H1 (cell line): ENCODE measurements around the gene IGF2R. TPM values are rescaled to one million over a fixed set of nuclear protein-coding genes. Genes with fewer than 3 reads are reported as not detected.

Experiments used
- PHF8 ChIP-seq: fragments of 200-600 bp; sonication (generic); conservative IDR thresholded peaks from 2 replicates; pipeline ENCODE4 v1.7.1; 2012; ENCODE audit warnings: low read depth, mild to moderate bottlenecking, inconsistent platforms, low read length, moderate library complexity
- polyA plus RNA-seq, 7 experiments: library from polyadenylated mRNA; depleted of rRNA in 3 of 7; stranded (reverse) in 5 of 7; unstranded in 2 of 7; fragments of >200 nt in 5 of 7; fragments of 200-250 nt in 2 of 7; gene quantifications; 1 replicate in 5 of 7; 2 replicates in 1 of 7; 4 replicates in 1 of 7; pipeline versions ENCODE4 v1.2.1 to v1.2.3, GENCODE V29; 2011 to 2013; ENCODE audit warnings: missing spikeins in 2 of 7, mixed read lengths in 2 of 7
- total RNA-seq: library from RNA; stranded (reverse); fragmentation: NEBNext Ultra II Directional; extraction: Animal tissue kit (Norgen Biotek cat#: 25700); gene quantifications from 2 replicates; pipeline ENCODE4 v1.2.1, GENCODE V29; 2021
- TF ChIP-seq, protein P1 (sequence below): fragments of 300-600 bp; sonication (generic); IDR thresholded peaks from 2 replicates; pipeline ENCODE4 v1.7.1; 2012; ENCODE audit warnings: low read length, moderate library complexity, mild to moderate bottlenecking, inconsistent platforms; ENCODE audit not compliant: insufficient replicate concordance

Gene IGF2R
- total and polyA plus RNA-seq, 2 of the 8 experiments (the other 6 are each of a cell fraction or from before 2014, with no cell fraction given) = 20.6 to 74.1 TPM

DNA sequence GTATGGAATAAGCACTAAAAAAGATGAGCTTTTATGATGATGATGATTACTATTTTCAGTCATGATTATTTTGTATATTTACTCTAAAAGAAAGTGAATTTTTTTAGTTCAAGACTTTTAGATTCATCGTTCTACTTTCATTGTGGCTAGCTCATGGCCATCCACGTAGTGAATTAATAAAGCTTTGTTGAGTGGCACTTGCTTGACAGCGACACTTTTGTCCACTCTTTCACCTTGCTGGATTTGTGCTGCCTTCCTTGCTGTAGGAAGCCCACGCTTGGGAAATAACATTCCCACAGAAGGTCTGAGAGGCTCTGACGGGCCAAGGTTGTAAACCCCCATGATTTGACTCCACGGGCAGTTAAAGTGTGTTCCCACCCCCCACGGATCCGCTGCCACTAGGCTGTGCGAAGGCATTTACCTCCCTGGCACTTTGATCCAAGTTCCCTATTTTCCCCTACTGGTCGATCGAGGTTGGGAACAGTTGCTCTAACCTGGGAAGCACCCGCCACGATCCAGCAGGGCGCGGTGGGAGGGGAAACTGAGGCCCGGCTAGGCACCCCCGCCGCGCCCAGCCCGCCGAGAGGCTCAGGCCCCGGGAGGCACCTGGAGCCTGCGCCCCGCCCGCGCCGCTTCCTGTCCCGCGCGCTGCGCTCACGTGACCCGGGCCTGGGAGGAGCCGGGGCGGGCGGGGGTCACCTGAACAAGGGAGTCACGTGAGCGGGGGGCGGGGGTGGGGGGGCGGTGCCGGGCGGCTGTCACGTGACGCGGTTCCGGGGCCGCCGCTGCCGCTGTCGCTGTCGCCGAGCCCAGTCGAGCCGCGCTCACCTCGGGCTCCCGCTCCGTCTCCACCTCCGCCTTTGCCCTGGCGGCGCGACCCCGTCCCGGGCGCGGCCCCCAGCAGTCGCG is at the start of gene IGF2R (continued):
- TF ChIP-seq, protein P1, sequence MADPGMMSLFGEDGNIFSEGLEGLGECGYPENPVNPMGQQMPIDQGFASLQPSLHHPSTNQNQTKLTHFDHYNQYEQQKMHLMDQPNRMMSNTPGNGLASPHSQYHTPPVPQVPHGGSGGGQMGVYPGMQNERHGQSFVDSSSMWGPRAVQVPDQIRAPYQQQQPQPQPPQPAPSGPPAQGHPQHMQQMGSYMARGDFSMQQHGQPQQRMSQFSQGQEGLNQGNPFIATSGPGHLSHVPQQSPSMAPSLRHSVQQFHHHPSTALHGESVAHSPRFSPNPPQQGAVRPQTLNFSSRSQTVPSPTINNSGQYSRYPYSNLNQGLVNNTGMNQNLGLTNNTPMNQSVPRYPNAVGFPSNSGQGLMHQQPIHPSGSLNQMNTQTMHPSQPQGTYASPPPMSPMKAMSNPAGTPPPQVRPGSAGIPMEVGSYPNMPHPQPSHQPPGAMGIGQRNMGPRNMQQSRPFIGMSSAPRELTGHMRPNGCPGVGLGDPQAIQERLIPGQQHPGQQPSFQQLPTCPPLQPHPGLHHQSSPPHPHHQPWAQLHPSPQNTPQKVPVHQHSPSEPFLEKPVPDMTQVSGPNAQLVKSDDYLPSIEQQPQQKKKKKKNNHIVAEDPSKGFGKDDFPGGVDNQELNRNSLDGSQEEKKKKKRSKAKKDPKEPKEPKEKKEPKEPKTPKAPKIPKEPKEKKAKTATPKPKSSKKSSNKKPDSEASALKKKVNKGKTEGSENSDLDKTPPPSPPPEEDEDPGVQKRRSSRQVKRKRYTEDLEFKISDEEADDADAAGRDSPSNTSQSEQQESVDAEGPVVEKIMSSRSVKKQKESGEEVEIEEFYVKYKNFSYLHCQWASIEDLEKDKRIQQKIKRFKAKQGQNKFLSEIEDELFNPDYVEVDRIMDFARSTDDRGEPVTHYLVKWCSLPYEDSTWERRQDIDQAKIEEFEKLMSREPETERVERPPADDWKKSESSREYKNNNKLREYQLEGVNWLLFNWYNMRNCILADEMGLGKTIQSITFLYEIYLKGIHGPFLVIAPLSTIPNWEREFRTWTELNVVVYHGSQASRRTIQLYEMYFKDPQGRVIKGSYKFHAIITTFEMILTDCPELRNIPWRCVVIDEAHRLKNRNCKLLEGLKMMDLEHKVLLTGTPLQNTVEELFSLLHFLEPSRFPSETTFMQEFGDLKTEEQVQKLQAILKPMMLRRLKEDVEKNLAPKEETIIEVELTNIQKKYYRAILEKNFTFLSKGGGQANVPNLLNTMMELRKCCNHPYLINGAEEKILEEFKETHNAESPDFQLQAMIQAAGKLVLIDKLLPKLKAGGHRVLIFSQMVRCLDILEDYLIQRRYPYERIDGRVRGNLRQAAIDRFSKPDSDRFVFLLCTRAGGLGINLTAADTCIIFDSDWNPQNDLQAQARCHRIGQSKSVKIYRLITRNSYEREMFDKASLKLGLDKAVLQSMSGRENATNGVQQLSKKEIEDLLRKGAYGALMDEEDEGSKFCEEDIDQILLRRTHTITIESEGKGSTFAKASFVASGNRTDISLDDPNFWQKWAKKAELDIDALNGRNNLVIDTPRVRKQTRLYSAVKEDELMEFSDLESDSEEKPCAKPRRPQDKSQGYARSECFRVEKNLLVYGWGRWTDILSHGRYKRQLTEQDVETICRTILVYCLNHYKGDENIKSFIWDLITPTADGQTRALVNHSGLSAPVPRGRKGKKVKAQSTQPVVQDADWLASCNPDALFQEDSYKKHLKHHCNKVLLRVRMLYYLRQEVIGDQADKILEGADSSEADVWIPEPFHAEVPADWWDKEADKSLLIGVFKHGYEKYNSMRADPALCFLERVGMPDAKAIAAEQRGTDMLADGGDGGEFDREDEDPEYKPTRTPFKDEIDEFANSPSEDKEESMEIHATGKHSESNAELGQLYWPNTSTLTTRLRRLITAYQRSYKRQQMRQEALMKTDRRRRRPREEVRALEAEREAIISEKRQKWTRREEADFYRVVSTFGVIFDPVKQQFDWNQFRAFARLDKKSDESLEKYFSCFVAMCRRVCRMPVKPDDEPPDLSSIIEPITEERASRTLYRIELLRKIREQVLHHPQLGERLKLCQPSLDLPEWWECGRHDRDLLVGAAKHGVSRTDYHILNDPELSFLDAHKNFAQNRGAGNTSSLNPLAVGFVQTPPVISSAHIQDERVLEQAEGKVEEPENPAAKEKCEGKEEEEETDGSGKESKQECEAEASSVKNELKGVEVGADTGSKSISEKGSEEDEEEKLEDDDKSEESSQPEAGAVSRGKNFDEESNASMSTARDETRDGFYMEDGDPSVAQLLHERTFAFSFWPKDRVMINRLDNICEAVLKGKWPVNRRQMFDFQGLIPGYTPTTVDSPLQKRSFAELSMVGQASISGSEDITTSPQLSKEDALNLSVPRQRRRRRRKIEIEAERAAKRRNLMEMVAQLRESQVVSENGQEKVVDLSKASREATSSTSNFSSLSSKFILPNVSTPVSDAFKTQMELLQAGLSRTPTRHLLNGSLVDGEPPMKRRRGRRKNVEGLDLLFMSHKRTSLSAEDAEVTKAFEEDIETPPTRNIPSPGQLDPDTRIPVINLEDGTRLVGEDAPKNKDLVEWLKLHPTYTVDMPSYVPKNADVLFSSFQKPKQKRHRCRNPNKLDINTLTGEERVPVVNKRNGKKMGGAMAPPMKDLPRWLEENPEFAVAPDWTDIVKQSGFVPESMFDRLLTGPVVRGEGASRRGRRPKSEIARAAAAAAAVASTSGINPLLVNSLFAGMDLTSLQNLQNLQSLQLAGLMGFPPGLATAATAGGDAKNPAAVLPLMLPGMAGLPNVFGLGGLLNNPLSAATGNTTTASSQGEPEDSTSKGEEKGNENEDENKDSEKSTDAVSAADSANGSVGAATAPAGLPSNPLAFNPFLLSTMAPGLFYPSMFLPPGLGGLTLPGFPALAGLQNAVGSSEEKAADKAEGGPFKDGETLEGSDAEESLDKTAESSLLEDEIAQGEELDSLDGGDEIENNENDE = no peak
- peak; percentile 85 for TF ChIP-seq PHF8
